H9 (cell line): ENCODE measurements around the gene FAM174C. TPM values are rescaled to one million over a fixed set of nuclear protein-coding genes. Genes with fewer than 3 reads are reported as not detected.
A peak's percentile ranks its signal among the peaks of the same experiment; 100 is the strongest.

Source experiments
- DNase-seq: peaks from one replicate; pipeline ENCODE4 v3.0.0-alpha.2; 2017
- H2AFZ ChIP-seq: one replicate; pipeline ENCODE4 v1.6.1; 2013; ENCODE audit warnings: mild to moderate bottlenecking, low read length, control low read depth, moderate library complexity
- H2AK5ac ChIP-seq: 2 replicates; pipeline ENCODE4 v1.6.1; 2013; ENCODE audit warnings: low read length, control low read depth, mixed read lengths; ENCODE audit not compliant: insufficient read length
- H2BK120ac ChIP-seq: one replicate; pipeline ENCODE4 v1.6.1; 2013; ENCODE audit warnings: low read depth, mild to moderate bottlenecking, low read length, control low read depth, inconsistent platforms; ENCODE audit not compliant: poor library complexity, severe bottlenecking
- H2BK12ac ChIP-seq: 2 replicates; pipeline ENCODE4 v1.6.1; 2013; ENCODE audit warnings: low read length, control low read depth, mixed read lengths, low read depth; ENCODE audit not compliant: insufficient read length
- H2BK15ac ChIP-seq: 2 replicates; pipeline ENCODE4 v1.6.1; 2013; ENCODE audit warnings: low read depth, low read length, control low read depth
- H2BK20ac ChIP-seq: one replicate; pipeline ENCODE4 v1.6.1; 2013; ENCODE audit warnings: low read depth, mild to moderate bottlenecking, low read length, control low read depth, inconsistent platforms; ENCODE audit not compliant: poor library complexity, severe bottlenecking
- H2BK5ac ChIP-seq: 2 replicates; pipeline ENCODE4 v1.6.1; 2013; ENCODE audit warnings: low read length, control low read depth, mixed read lengths; ENCODE audit not compliant: insufficient read length
- H3K14ac ChIP-seq: 2 replicates; pipeline ENCODE4 v1.6.1; 2013; ENCODE audit warnings: low read length, control low read depth; ENCODE audit not compliant: insufficient read depth
- H3K18ac ChIP-seq: 2 replicates; pipeline ENCODE4 v1.6.1; 2013; ENCODE audit warnings: low read depth, mild to moderate bottlenecking, mixed read lengths, low read length, control low read depth; ENCODE audit not compliant: insufficient read length
- H3K23ac ChIP-seq: 2 replicates; pipeline ENCODE4 v1.6.1; 2013; ENCODE audit warnings: low read length, control low read depth, mixed read lengths, low read depth; ENCODE audit not compliant: insufficient read length
- H3K23me2 ChIP-seq: 2 replicates; pipeline ENCODE4 v1.6.1; 2013; ENCODE audit warnings: low read depth, mild to moderate bottlenecking, mixed read lengths, low read length, control low read depth; ENCODE audit not compliant: insufficient read length, poor library complexity, severe bottlenecking
- H3K27ac ChIP-seq: 2 replicates; pipeline ENCODE4 v1.5.1; 2013; ENCODE audit warnings: low read length, control low read depth, mixed read lengths, low read depth; ENCODE audit not compliant: insufficient read length
- H3K27me3 ChIP-seq: 2 replicates; pipeline ENCODE4 v1.6.1; 2013; ENCODE audit warnings: low read length, control low read depth, inconsistent platforms; ENCODE audit not compliant: insufficient read depth
- H3K4ac ChIP-seq: 2 replicates; pipeline ENCODE4 v1.6.1; 2013; ENCODE audit warnings: low read depth, mild to moderate bottlenecking, control low read depth, inconsistent platforms, low read length, moderate library complexity
- H3K4me1 ChIP-seq: 2 replicates; pipeline ENCODE4 v1.6.1; 2013; ENCODE audit warnings: low read length, control low read depth, inconsistent platforms; ENCODE audit not compliant: insufficient read depth
- H3K4me2 ChIP-seq: 2 replicates; pipeline ENCODE4 v1.6.1; 2013; ENCODE audit warnings: low read length, control low read depth, mixed read lengths; ENCODE audit not compliant: insufficient read length, insufficient read depth
- H3K56ac ChIP-seq: 2 replicates; pipeline ENCODE4 v1.6.1; 2013; ENCODE audit warnings: low read depth, mild to moderate bottlenecking, mixed read lengths, low read length, control low read depth; ENCODE audit not compliant: insufficient read length
- H3K79me1 ChIP-seq: 2 replicates; pipeline ENCODE4 v1.6.1; 2013; ENCODE audit warnings: low read depth, mild to moderate bottlenecking, moderate library complexity, low read length, control low read depth, inconsistent platforms; ENCODE audit not compliant: insufficient read depth, poor library complexity, severe bottlenecking
- H3K79me2 ChIP-seq: 2 replicates; pipeline ENCODE4 v1.6.1; 2013; ENCODE audit warnings: low read length, control low read depth, inconsistent platforms; ENCODE audit not compliant: insufficient read depth
- H3K9ac ChIP-seq: 2 replicates; pipeline ENCODE4 v1.6.1; 2013; ENCODE audit warnings: low read length, control low read depth, mixed read lengths; ENCODE audit not compliant: insufficient read length; ENCODE audit errors: extremely low read depth
- H3K9me3 ChIP-seq: one replicate; pipeline ENCODE4 v1.6.1; 2013; ENCODE audit warnings: low read depth, low read length, inconsistent platforms; ENCODE audit not compliant: control insufficient read depth
- H3T11ph ChIP-seq: one replicate; pipeline ENCODE4 v1.6.1; 2013; ENCODE audit warnings: mild to moderate bottlenecking, low read length, control low read depth, inconsistent platforms
- H4K20me1 ChIP-seq: one replicate; pipeline ENCODE4 v1.6.1; 2013; ENCODE audit not compliant: control insufficient read depth, insufficient read length, insufficient read depth
- H4K5ac ChIP-seq: 2 replicates; pipeline ENCODE4 v1.6.1; 2013; ENCODE audit warnings: low read depth, mild to moderate bottlenecking, mixed read lengths, low read length, control low read depth; ENCODE audit not compliant: insufficient read length
- H4K8ac ChIP-seq: replicated peaks from 2 replicates; pipeline ENCODE4 v1.6.1; 2013; ENCODE audit warnings: low read length, control low read depth, mixed read lengths, low read depth; ENCODE audit not compliant: insufficient read length
- H4K91ac ChIP-seq: 2 replicates; pipeline ENCODE4 v1.6.1; 2013; ENCODE audit warnings: low read depth, mild to moderate bottlenecking, moderate library complexity, mixed read lengths, low read length, control low read depth; ENCODE audit not compliant: insufficient read length
- H3K27ac Mint-ChIP-seq, 3 experiments: 2 replicates in 2 of 3; 3 replicates in 1 of 3; pipeline ENCODE4 v1.8.0; 2020 to 2021; ENCODE audit warnings: mixed read lengths in 3 of 3, mild to moderate bottlenecking in 1 of 3, moderate library complexity in 1 of 3
- H3K27me3 Mint-ChIP-seq: 2 replicates; pipeline ENCODE4 v1.8.0; 2021; ENCODE audit warnings: low read depth, mild to moderate bottlenecking, moderate library complexity, mixed read lengths
- H3K36me3 Mint-ChIP-seq, 3 experiments: 2 replicates in 2 of 3; 3 replicates in 1 of 3; pipeline ENCODE4 v1.8.0; 2020 to 2021; ENCODE audit warnings: low read depth in 3 of 3, mixed read lengths in 3 of 3; ENCODE audit not compliant: insufficient read depth in 1 of 3
- H3K4me1 Mint-ChIP-seq, 2 experiments: 2 replicates each; pipeline ENCODE4 v1.8.0; 2020; ENCODE audit warnings: mixed read lengths in 2 of 2
- H3K4me3 Mint-ChIP-seq, 2 experiments: 2 replicates in 1 of 2; 3 replicates in 1 of 2; pipeline ENCODE4 v1.8.0; 2020 to 2021; ENCODE audit warnings: mild to moderate bottlenecking in 2 of 2, mixed read lengths in 2 of 2, moderate library complexity in 1 of 2
- H3K9me3 Mint-ChIP-seq, 2 experiments: 2 replicates in 1 of 2; 3 replicates in 1 of 2; pipeline ENCODE4 v1.8.0; 2020; ENCODE audit warnings: mild to moderate bottlenecking in 2 of 2, mixed read lengths in 2 of 2, moderate library complexity in 1 of 2
- CTCF ChIP-seq: fragments of 200-600 bp; sonication (generic); conservative IDR thresholded peaks from 3 replicates; pipeline ENCODE4 v1.8.0; 2021; ENCODE audit warnings: antibody characterized with exemption, mild to moderate bottlenecking
- WGBS: extraction: QIAGEN DNeasy Blood & Tissue Kit; methylation state at CpG from one replicate; pipeline ENCODE4 v1.1.7; 2013; ENCODE audit warnings: missing lambda C conversion rate, low lambda C conversion rate, mixed read lengths; ENCODE audit not compliant: insufficient read length; ENCODE audit errors: extremely low coverage; 5-methylcytosine and 5-hydroxymethylcytosine counted together
- total RNA-seq: library from RNA; stranded (reverse); gene quantifications from 2 replicates; pipeline ENCODE4 v1.2.1, GENCODE V29; 2021

Gene FAM174C
- total RNA-seq, 1 experiment from 2014 or later = 63.0 TPM

GRCh38 chr19:1250437-1251260, 24.7 kb upstream of the FAM174C start:
- WGBS = no CpG with 5 or more reads among the region's 90 CpGs
- no peak; the same call in 2 of the 3 replicates for TF ChIP-seq CTCF
- peaks cover 12% of the 10 kb centered on the region for H3K23me2 ChIP-seq

More at GRCh38 chr19:1250437-1251260, 24.7 kb upstream of the FAM174C start:
- no peak overlapping the region for H2AK5ac ChIP-seq
- peak overlapping the region; percentile 89 for H3K14ac ChIP-seq
- H2BK12ac ChIP-seq = no peak overlapping the region
- no peak overlapping the region for H2BK15ac ChIP-seq
- no peak overlapping the region for H2BK120ac ChIP-seq
- H4K8ac ChIP-seq = no peak overlapping the region
- no peaks in the 10 kb centered on the region; the same call in 1 of the 2 replicates for H3K4me1 ChIP-seq
- no peak overlapping the region for H2BK20ac ChIP-seq
- peaks cover 11% of the 10 kb centered on the region; the same call in 1 of the 2 replicates for H3K79me2 ChIP-seq
- H3T11ph ChIP-seq = no peak overlapping the region
- no peak overlapping the region for H3K18ac ChIP-seq
- peak overlapping the region; percentile 70 for H3K4me2 ChIP-seq
- no peak overlapping the region for H3K23ac ChIP-seq
- H3K9ac ChIP-seq = peak overlapping the region; percentile 73
- no peak overlapping the region for H4K5ac ChIP-seq
- H3K27ac ChIP-seq = no peak overlapping the region
- Mint-ChIP-seq H3K4me1 (peaks cover 0 to 20% of the 10 kb centered on the region in 2 experiments; a peak in 1 of 4 replicates), H3K27ac (peak overlapping the region; percentile 84 to 94 (median 92); a peak in 3 of 7 replicates), H3K9me3 (no peaks in the 10 kb centered on the region; a peak in 1 of 5 replicates), H3K36me3 (peaks cover 16 to 38% (median 29%) of the 10 kb centered on the region in 3 experiments; a peak in 6 of 7 replicates), H3K27me3 (no peaks in the 10 kb centered on the region), H3K4me3 (peak overlapping the region; percentile 84 to 90)
- no peak overlapping the region for H2AFZ ChIP-seq
- no peaks in the 10 kb centered on the region for H3K27me3 ChIP-seq
- H3K79me1 ChIP-seq = no peaks in the 10 kb centered on the region
- H3K9me3 ChIP-seq = no peaks in the 10 kb centered on the region
- H3K56ac ChIP-seq = no peak overlapping the region
- H2BK5ac ChIP-seq = no peak overlapping the region
- H3K4ac ChIP-seq = no peak overlapping the region
- no peak overlapping the region for H4K91ac ChIP-seq
- H4K20me1 ChIP-seq = no peaks in the 10 kb centered on the region
- no peak for DNase-seq
